WI38 (cell line): ENCODE data around the gene SEPTIN14.
"Not testable (repeated sequence)": the region's sequence is repeated elsewhere in the genome, so short reads cannot be mapped to it uniquely, and the experiment has no call there.

ENCODE experiments used
- H3K4me3 ChIP-seq: 2 replicates; pipeline ENCODE4 v1.5.1; 2011; ENCODE audit warnings: low read depth, mild to moderate bottlenecking, control low read depth, low read length
- CTCF ChIP-seq: IDR thresholded peaks from 2 replicates; pipeline ENCODE4 v1.5.1; 2012; ENCODE audit warnings: low read depth, mild to moderate bottlenecking, control low read depth, low read length

The SEPTIN14 gene

GRCh38 chr7:55862652-55863051 is at the start of gene SEPTIN14:
SEPTIN14 (minus strand) TSS chr7:55862752; CDS start chr7:55861996, 756 bp downstream.
- H3K4me3 ChIP-seq: not testable (repeated sequence)

- H3K4me3 ChIP-seq: no peak overlapping the region
- TF ChIP-seq CTCF: no peak
Measured at GRCh38 chr7:55903985-55904759, 41.6 kb upstream of the SEPTIN14 start.

- H3K4me3 ChIP-seq: not testable (repeated sequence)
Measured at GRCh38 chr7:55901059-55901458, 38.5 kb upstream of the SEPTIN14 start.

- H3K4me3 ChIP-seq: no peak overlapping the region
- TF ChIP-seq CTCF: no peak
Measured at GRCh38 chr7:55898287-55898686, 35.7 kb upstream of the SEPTIN14 start.

GRCh38 chr7:55895021-55895420 is 32.5 kb upstream of the SEPTIN14 start:
- TF ChIP-seq CTCF: no peak
- H3K4me3 ChIP-seq: no peak overlapping the region

- H3K4me3 ChIP-seq: no peak overlapping the region
- no peak for TF ChIP-seq CTCF
Measured at GRCh38 chr7:55893940-55894339, 31.4 kb upstream of the SEPTIN14 start.

- H3K4me3 ChIP-seq: peak overlapping the region; percentile 59
Measured at GRCh38 chr7:55888378-55888777, 25.8 kb upstream of the SEPTIN14 start.

- TF ChIP-seq CTCF: no peak
- H3K4me3 ChIP-seq: peak overlapping the region; percentile 59
Measured at GRCh38 chr7:55887821-55888247, 25.3 kb upstream of the SEPTIN14 start.

- TF ChIP-seq CTCF: no peak
- H3K4me3 ChIP-seq: no peak overlapping the region
Measured at GRCh38 chr7:55884321-55884720, 21.8 kb upstream of the SEPTIN14 start.
